IPS-18c (cell line): Measurements from ENCODE around the gene ETFA.
"Not testable (repeated sequence)": the region's sequence is repeated elsewhere in the genome, so short reads cannot be mapped to it uniquely, and the experiment has no call there.

Experiments
- H3K4me3 ChIP-seq: 2 replicates; pipeline ENCODE4 v1.7.0; 2013; ENCODE audit warnings: low read depth, mild to moderate bottlenecking, low read length, moderate library complexity; ENCODE audit not compliant: insufficient read depth
- H3K9me3 ChIP-seq: one replicate; pipeline ENCODE4 v1.6.1; 2013; ENCODE audit warnings: mild to moderate bottlenecking, low read length, moderate library complexity; ENCODE audit not compliant: control insufficient read depth, insufficient read depth

ETFA gene

GRCh38 chr15:76309601-76310330, 1.5 kb downstream of the ETFA start:
- no peaks in the 10 kb centered on the region for H3K9me3 ChIP-seq
- H3K4me3 ChIP-seq = no peak overlapping the region

GRCh38 chr15:76303909-76304308, 7.4 kb downstream of the ETFA start:
- no peak overlapping the region for H3K4me3 ChIP-seq

GRCh38 chr15:76299786-76300185, 11.5 kb downstream of the ETFA start:
- H3K9me3 ChIP-seq = no peaks in the 10 kb centered on the region
- no peak overlapping the region for H3K4me3 ChIP-seq

More at GRCh38 chr15:76303909-76304308, 7.4 kb downstream of the ETFA start:
- no peaks in the 10 kb centered on the region for H3K9me3 ChIP-seq

GRCh38 chr15:76298986-76299385, 12.3 kb downstream of the ETFA start:
- no peak overlapping the region for H3K4me3 ChIP-seq
- H3K9me3 ChIP-seq = no peaks in the 10 kb centered on the region

- not testable (repeated sequence) for H3K4me3 ChIP-seq, H3K9me3 ChIP-seq
These were observed 13.3 kb downstream of the ETFA start for GRCh38 chr15:76297951-76298350.

- H3K9me3 ChIP-seq = no peaks in the 10 kb centered on the region
- H3K4me3 ChIP-seq = no peak overlapping the region
These were observed 14.4 kb downstream of the ETFA start for GRCh38 chr15:76296849-76297248.

GRCh38 chr15:76294463-76294862, 16.8 kb downstream of the ETFA start:
- H3K9me3 ChIP-seq, H3K4me3 ChIP-seq: not testable (repeated sequence)

- no peaks in the 10 kb centered on the region for H3K9me3 ChIP-seq
- no peak overlapping the region for H3K4me3 ChIP-seq
These were observed 17.9 kb downstream of the ETFA start for GRCh38 chr15:76293361-76293760.

GRCh38 chr15:76289582-76289981, 21.7 kb downstream of the ETFA start:
- no peak overlapping the region for H3K4me3 ChIP-seq
- H3K9me3 ChIP-seq = no peaks in the 10 kb centered on the region

- H3K4me3 ChIP-seq = no peak overlapping the region
These were observed 24.9 kb downstream of the ETFA start for GRCh38 chr15:76286271-76286879.

GRCh38 chr15:76285241-76285825, 25.9 kb downstream of the ETFA start:
- no peaks in the 10 kb centered on the region for H3K9me3 ChIP-seq
- H3K4me3 ChIP-seq = no peak overlapping the region

More at GRCh38 chr15:76286271-76286879, 24.9 kb downstream of the ETFA start:
- H3K9me3 ChIP-seq = no peaks in the 10 kb centered on the region

- no peaks in the 10 kb centered on the region for H3K9me3 ChIP-seq
- H3K4me3 ChIP-seq = no peak overlapping the region
These were observed 28.8 kb downstream of the ETFA start for GRCh38 chr15:76282465-76282864.

- Histone ChIP-seq H3K9me3 (no peaks in the 10 kb centered on the region), H3K4me3 (no peak overlapping the region)
These were observed 32.6 kb downstream of the ETFA start for GRCh38 chr15:76278651-76279050.

GRCh38 chr15:76274821-76275220, 36.4 kb downstream of the ETFA start:
- Histone ChIP-seq H3K4me3 (no peak overlapping the region), H3K9me3 (no peaks in the 10 kb centered on the region)

GRCh38 chr15:76274226-76274625, 37.0 kb downstream of the ETFA start:
- H3K4me3 ChIP-seq = no peak overlapping the region
- H3K9me3 ChIP-seq = no peaks in the 10 kb centered on the region

GRCh38 chr15:76270876-76271275, 40.4 kb downstream of the ETFA start:
- Histone ChIP-seq H3K4me3 (no peak overlapping the region), H3K9me3 (peaks cover 6% of the 10 kb centered on the region)

GRCh38 chr15:76267077-76267476, 44.2 kb downstream of the ETFA start:
- Histone ChIP-seq H3K9me3 (peaks cover 13% of the 10 kb centered on the region), H3K4me3 (no peak overlapping the region)

GRCh38 chr15:76265769-76266168, 45.5 kb downstream of the ETFA start:
- not testable (repeated sequence) for H3K4me3 ChIP-seq
- peaks cover 13% of the 10 kb centered on the region for H3K9me3 ChIP-seq
